Trophoblast cell (in vitro differentiated cells and primary cell): ENCODE data around the gene FRMPD4.
"Not testable (repeated sequence)": the region's sequence is repeated elsewhere in the genome, so short reads cannot be mapped to it uniquely, and the experiment has no call there.

Source experiments
- DNase-seq, 2 donors: peaks; one replicate each; pipeline ENCODE4 v3.0.0-alpha.2; 2016
- H2AFZ ChIP-seq: 2 replicates; pipeline ENCODE4 v1.6.1; 2013; ENCODE audit warnings: low read length, moderate library complexity, mild to moderate bottlenecking; ENCODE audit not compliant: insufficient read depth, poor library complexity
- H2AK5ac ChIP-seq: 2 replicates; pipeline ENCODE4 v1.6.1; 2013; ENCODE audit warnings: mild to moderate bottlenecking, low read length
- H2BK120ac ChIP-seq: 2 replicates; pipeline ENCODE4 v1.6.1; 2013; ENCODE audit warnings: low read length, mild to moderate bottlenecking, moderate library complexity; ENCODE audit not compliant: insufficient read depth, poor library complexity
- H2BK12ac ChIP-seq: 2 replicates; pipeline ENCODE4 v1.6.1; 2013; ENCODE audit warnings: mild to moderate bottlenecking, low read length, moderate library complexity
- H2BK5ac ChIP-seq: 2 replicates; pipeline ENCODE4 v1.6.1; 2013; ENCODE audit warnings: low read length, low read depth, moderate library complexity, mild to moderate bottlenecking; ENCODE audit not compliant: poor library complexity
- H3K14ac ChIP-seq: 2 replicates; pipeline ENCODE4 v1.6.1; 2013; ENCODE audit warnings: mild to moderate bottlenecking, low read length
- H3K18ac ChIP-seq: 2 replicates; pipeline ENCODE4 v1.6.1; 2013; ENCODE audit warnings: mild to moderate bottlenecking, low read length
- H3K23ac ChIP-seq: 2 replicates; pipeline ENCODE4 v1.6.1; 2013; ENCODE audit warnings: low read length
- H3K27ac ChIP-seq: 2 replicates; pipeline ENCODE4 v1.5.1; 2013; ENCODE audit warnings: low read depth, mild to moderate bottlenecking, inconsistent platforms, low read length, moderate library complexity
- H3K27me3 ChIP-seq: 2 replicates; pipeline ENCODE4 v1.6.1; 2013; ENCODE audit warnings: inconsistent platforms, mild to moderate bottlenecking, low read length, moderate library complexity; ENCODE audit not compliant: insufficient read depth
- H3K36me3 ChIP-seq, 2 experiments: 1 replicate in 1 of 2; 2 replicates in 1 of 2; pipeline ENCODE4 v1.6.1; 2013; ENCODE audit warnings: low read length in 2 of 2, mild to moderate bottlenecking in 2 of 2, moderate library complexity in 1 of 2; ENCODE audit not compliant: insufficient read depth in 2 of 2, control insufficient read depth in 1 of 2
- H3K4ac ChIP-seq: 2 replicates; pipeline ENCODE4 v1.6.1; 2013; ENCODE audit warnings: low read depth, mild to moderate bottlenecking, low read length, moderate library complexity
- H3K4me1 ChIP-seq, 2 experiments: 1 replicate in 1 of 2; 2 replicates in 1 of 2; pipeline ENCODE4 v1.6.1; 2013; ENCODE audit warnings: low read length in 2 of 2, mild to moderate bottlenecking in 2 of 2, moderate library complexity in 1 of 2; ENCODE audit not compliant: insufficient read depth in 2 of 2, control insufficient read depth in 1 of 2
- H3K4me2 ChIP-seq: 2 replicates; pipeline ENCODE4 v1.6.1; 2013; ENCODE audit warnings: inconsistent platforms, mild to moderate bottlenecking, low read length, moderate library complexity
- H3K4me3 ChIP-seq: 2 replicates; pipeline ENCODE4 v1.5.1; 2013; ENCODE audit warnings: mild to moderate bottlenecking, low read depth, low read length, inconsistent platforms
- H3K79me1 ChIP-seq: one replicate; pipeline ENCODE4 v1.6.1; 2013; ENCODE audit warnings: low read length
- H3K79me2 ChIP-seq: 2 replicates; pipeline ENCODE4 v1.6.1; 2013; ENCODE audit warnings: low read length, mild to moderate bottlenecking; ENCODE audit not compliant: control insufficient read depth, insufficient read depth, poor library complexity
- H3K9ac ChIP-seq: 2 replicates; pipeline ENCODE4 v1.6.1; 2013; ENCODE audit warnings: mild to moderate bottlenecking, low read length
- H3K9me3 ChIP-seq: 2 replicates; pipeline ENCODE4 v1.6.1; 2013; ENCODE audit warnings: low read depth, mild to moderate bottlenecking, control low read depth, inconsistent platforms, low read length; ENCODE audit not compliant: insufficient read depth
- H4K12ac ChIP-seq: 2 replicates; pipeline ENCODE4 v1.6.1; 2013; ENCODE audit warnings: low read depth, mild to moderate bottlenecking, low read length, moderate library complexity
- H4K8ac ChIP-seq: 2 replicates; pipeline ENCODE4 v1.6.1; 2013; ENCODE audit warnings: low read depth, mild to moderate bottlenecking, low read length, moderate library complexity
- H4K91ac ChIP-seq: one replicate; pipeline ENCODE4 v1.6.1; 2013; ENCODE audit warnings: low read depth, mild to moderate bottlenecking, low read length, moderate library complexity
- WGBS: extraction: QIAGEN DNeasy Blood & Tissue Kit; methylation state at CpG from one replicate; pipeline ENCODE4 v1.1.7; 2013; ENCODE audit warnings: missing lambda C conversion rate; ENCODE audit not compliant: insufficient read length, insufficient coverage; ENCODE audit errors: extremely low coverage; 5-methylcytosine and 5-hydroxymethylcytosine counted together

The FRMPD4 gene

DNA sequence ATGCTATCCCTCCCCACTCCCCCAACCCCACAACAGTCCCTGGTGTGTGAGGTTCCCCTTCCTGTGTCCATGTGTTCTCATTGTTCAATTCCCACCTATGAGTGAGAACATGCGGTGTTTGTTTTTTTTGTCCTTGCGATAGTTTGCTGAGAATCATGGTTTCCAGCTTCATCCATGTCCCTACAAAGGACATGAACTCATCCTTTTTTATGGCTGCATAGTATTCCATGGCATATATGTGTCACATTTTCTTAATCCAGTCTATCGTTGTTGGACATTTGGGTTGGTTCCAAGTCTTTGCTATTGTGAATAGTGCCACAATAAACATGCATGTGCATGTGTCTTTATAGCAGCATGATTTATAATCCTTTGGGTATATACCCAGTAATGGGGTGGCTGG lies 25.9 kb downstream of the FRMPD4 start:
- H3K14ac ChIP-seq, H2BK12ac ChIP-seq, H3K4ac ChIP-seq, H3K4me3 ChIP-seq, H3K27me3 ChIP-seq, H3K79me1 ChIP-seq, DNase-seq, H2BK5ac ChIP-seq, H3K27ac ChIP-seq, H3K9me3 ChIP-seq, H4K91ac ChIP-seq, H2AK5ac ChIP-seq, H4K12ac ChIP-seq, H3K4me1 ChIP-seq, H2BK120ac ChIP-seq, H3K79me2 ChIP-seq, H3K23ac ChIP-seq, H3K9ac ChIP-seq, H4K8ac ChIP-seq, H3K36me3 ChIP-seq, H2AFZ ChIP-seq, H3K18ac ChIP-seq, H3K4me2 ChIP-seq: not testable (repeated sequence)
- no CpG with 5 or more reads among the region's 3 CpGs for WGBS

DNA sequence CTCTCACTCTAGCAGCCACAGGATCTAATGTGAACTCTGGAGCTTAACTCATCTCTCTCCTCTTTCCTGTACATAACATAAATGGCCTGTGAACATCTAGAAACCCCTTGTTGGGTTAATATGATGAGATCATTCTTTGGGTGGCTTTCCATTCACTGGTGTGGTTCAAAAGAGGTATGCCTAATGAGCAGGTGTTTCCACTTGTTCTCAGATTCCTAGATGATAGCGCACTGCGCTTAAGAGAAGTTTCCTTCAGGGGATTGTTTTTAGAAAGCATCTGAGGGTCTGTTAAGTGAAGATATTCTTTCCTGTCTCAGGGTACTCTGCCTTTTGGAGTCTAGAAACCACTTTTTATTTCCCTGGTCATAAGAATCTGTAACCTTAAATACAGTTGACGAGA lies 32.5 kb downstream of the FRMPD4 start:
- Histone ChIP-seq H2BK5ac (no peak overlapping the region), H3K4me1 (no peaks in the 10 kb centered on the region), H3K79me1 (no peaks in the 10 kb centered on the region), H3K4me2 (no peak overlapping the region), H3K14ac (no peak overlapping the region), H4K91ac (no peak overlapping the region), H3K4me3 (no peak overlapping the region), H3K18ac (no peak overlapping the region), H4K12ac (no peak overlapping the region), H3K23ac (no peak overlapping the region), H4K8ac (no peak overlapping the region), H2AFZ (no peak overlapping the region), H3K27ac (no peak overlapping the region), H2BK12ac (no peak overlapping the region), H3K27me3 (no peaks in the 10 kb centered on the region), H3K9ac (no peak overlapping the region), H3K9me3 (no peaks in the 10 kb centered on the region), H2AK5ac (no peak overlapping the region), H3K36me3 (no peaks in the 10 kb centered on the region), H3K79me2 (no peaks in the 10 kb centered on the region), H3K4ac (no peak overlapping the region), H2BK120ac (no peak overlapping the region)
- no CpG with 5 or more reads among the region's 3 CpGs for whole genome bisulfite sequencing
- no peak for DNase-seq

DNA sequence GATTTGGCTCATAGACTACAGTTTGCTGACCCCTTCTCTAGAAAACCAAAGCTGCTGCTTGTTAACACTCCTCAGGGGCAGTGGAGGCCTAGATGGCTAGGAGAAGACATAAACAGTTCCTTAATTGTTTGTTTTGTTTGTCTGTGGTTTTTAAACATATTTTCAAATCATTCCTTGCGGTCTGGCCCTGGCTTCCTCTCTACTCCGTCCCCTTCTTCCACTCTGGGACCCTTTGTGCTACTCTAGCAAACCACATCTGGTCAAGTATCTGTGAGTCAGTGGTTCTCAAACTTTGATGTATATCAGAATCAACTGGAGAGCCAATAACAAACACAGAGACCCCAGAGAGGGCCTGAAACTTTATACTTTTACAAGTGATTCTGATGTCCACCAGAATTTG lies 36.1 kb downstream of the FRMPD4 start:
- no peaks in the 10 kb centered on the region for H3K36me3 ChIP-seq
- H4K8ac ChIP-seq: no peak overlapping the region
- no peak overlapping the region for H4K91ac ChIP-seq
- no peak overlapping the region for H3K27ac ChIP-seq
- no peak overlapping the region for H2BK12ac ChIP-seq
- no peak overlapping the region for H2BK5ac ChIP-seq
- H3K79me1 ChIP-seq: no peaks in the 10 kb centered on the region
- no CpG with 5 or more reads among the region's 2 CpGs for WGBS
- no peak overlapping the region for H3K9ac ChIP-seq
- H3K79me2 ChIP-seq: no peaks in the 10 kb centered on the region
- no peak overlapping the region for H3K23ac ChIP-seq
- H4K12ac ChIP-seq: no peak overlapping the region
- H3K27me3 ChIP-seq: no peaks in the 10 kb centered on the region
- no peaks in the 10 kb centered on the region for H3K4me1 ChIP-seq
- H2AK5ac ChIP-seq: no peak overlapping the region
- no peak overlapping the region for H2BK120ac ChIP-seq
- no peak for DNase-seq
- no peak overlapping the region for H3K4me2 ChIP-seq
- no peak overlapping the region for H2AFZ ChIP-seq
- H3K14ac ChIP-seq: no peak overlapping the region
- no peak overlapping the region for H3K4ac ChIP-seq
- H3K4me3 ChIP-seq: no peak overlapping the region
- H3K9me3 ChIP-seq: no peaks in the 10 kb centered on the region
- H3K18ac ChIP-seq: no peak overlapping the region

DNA sequence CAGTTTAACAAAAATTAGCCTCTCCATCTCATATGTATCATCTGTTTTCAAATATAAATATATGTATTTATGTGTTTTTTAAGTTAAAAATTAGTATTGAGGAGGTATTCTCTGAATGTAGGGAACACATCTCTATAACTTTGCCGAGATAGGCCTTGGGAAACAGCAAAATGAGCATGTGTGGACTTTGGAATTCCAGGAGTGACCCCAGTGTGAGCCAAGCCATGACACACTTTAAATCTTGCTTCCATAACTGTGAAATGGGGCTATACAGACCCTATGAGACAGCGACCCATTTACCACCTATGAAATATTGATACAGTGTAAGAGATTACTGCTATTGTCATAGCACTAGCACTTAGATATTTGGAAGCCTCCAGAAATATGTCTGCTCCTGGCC lies 58.8 kb downstream of the FRMPD4 start:
- Histone ChIP-seq H3K79me1 (no peaks in the 10 kb centered on the region), H3K14ac (no peak overlapping the region), H3K9me3 (no peaks in the 10 kb centered on the region), H2AK5ac (no peak overlapping the region), H3K36me3 (no peaks in the 10 kb centered on the region), H3K4ac (no peak overlapping the region), H2AFZ (no peak overlapping the region), H4K8ac (no peak overlapping the region), H4K12ac (no peak overlapping the region), H3K79me2 (no peaks in the 10 kb centered on the region), H3K4me2 (no peak overlapping the region), H3K18ac (no peak overlapping the region), H3K27ac (no peak overlapping the region), H2BK120ac (no peak overlapping the region), H3K27me3 (no peaks in the 10 kb centered on the region), H3K9ac (no peak overlapping the region), H2BK5ac (no peak overlapping the region), H3K4me1 (no peaks in the 10 kb centered on the region), H4K91ac (no peak overlapping the region), H3K23ac (no peak overlapping the region), H3K4me3 (no peak overlapping the region), H2BK12ac (no peak overlapping the region)
- no CpG with 5 or more reads among the region's 2 CpGs for WGBS
- no peak for DNase-seq
